ENCODE results near the gene DAZAP2.

- no peak for TF ChIP-seq CTCF (tag by site-specific recombination; IDR thresholded peaks at IDR 0.05)
- no peak for TF ChIP-seq GLI4 (tag by site-specific recombination; IDR thresholded peaks at IDR 0.05)
- no peak for TF ChIP-seq ATF2 (tag by site-specific recombination; IDR thresholded peaks at IDR 0.05; ENCODE audit: low read depth)
- no peak for TF ChIP-seq ZNF354C (tag by site-specific recombination; IDR thresholded peaks at IDR 0.05; ENCODE audit: borderline replicate concordance, low read depth)
- no peak for TF ChIP-seq MEIS1 (CRISPR knock-in tag; IDR thresholded peaks at IDR 0.05; ENCODE audit: borderline replicate concordance)
- no peak for TF ChIP-seq ZBTB48 (tag by site-specific recombination; IDR thresholded peaks at IDR 0.05)
- TF ChIP-seq PATZ1 (tag by site-specific recombination; IDR thresholded peaks at IDR 0.05): no peak
- no peak for TF ChIP-seq ZNF704 (tag by site-specific recombination; IDR thresholded peaks at IDR 0.05)
- TF ChIP-seq ZNF585B (tag by site-specific recombination; IDR thresholded peaks at IDR 0.05): no peak
- no peak for TF ChIP-seq ZNF76 (tag by site-specific recombination; IDR thresholded peaks at IDR 0.05; ENCODE audit: borderline replicate concordance, low read depth)
- no peak for TF ChIP-seq KLF7 (tag by site-specific recombination; IDR thresholded peaks at IDR 0.05; ENCODE audit: borderline replicate concordance)
- TF ChIP-seq ZNF24 (tag by site-specific recombination; IDR thresholded peaks at IDR 0.05): no peak
Observed at GRCh38 chr12:51197736-51198567, 40.7 kb upstream of the DAZAP2 start.

Data from HEK293 (cell line).